GM23338 (cell line): ENCODE results near the gene EDDM13. TPM values are rescaled to one million over a fixed set of nuclear protein-coding genes. Genes with fewer than 3 reads are reported as not detected.
A peak's percentile ranks its signal among the peaks of the same experiment; 100 is the strongest.

Source experiments
- ATAC-seq: fragments of 200-7000 bp; cut with Tn5 transposase; 3 replicates; pipeline ENCODE4 v1.9.1; 2020
- DNase-seq: peaks from one replicate; pipeline ENCODE4 v3.0.0-alpha.2; 2015; ENCODE audit warnings: low spot score
- H2AFZ ChIP-seq: fragments of 200-600 bp; sonication (generic); 2 replicates; pipeline ENCODE4 v1.8.0; 2016; ENCODE audit warnings: antibody characterized with exemption, mild to moderate bottlenecking, moderate library complexity
- H3F3A ChIP-seq: fragments of 200-600 bp; sonication (generic); replicated peaks from 2 replicates; pipeline ENCODE4 v1.8.0; 2017; ENCODE audit warnings: antibody characterized with exemption, mixed run types, low read depth
- H3K27ac ChIP-seq: fragments of 200-600 bp; sonication (generic); 2 replicates; pipeline ENCODE4 v1.6.1; 2016; ENCODE audit warnings: low read depth
- H3K27me3 ChIP-seq: fragments of 200-600 bp; sonication (generic); 2 replicates; pipeline ENCODE4 v1.8.0; 2016; ENCODE audit warnings: mild to moderate bottlenecking, mixed run types, moderate library complexity; ENCODE audit not compliant: insufficient read depth
- H3K36me3 ChIP-seq: fragments of 200-600 bp; sonication (generic); 2 replicates; pipeline ENCODE4 v1.8.0; 2016; ENCODE audit warnings: mild to moderate bottlenecking; ENCODE audit not compliant: insufficient read depth
- H3K4me1 ChIP-seq: fragments of 200-600 bp; sonication (generic); 2 replicates; pipeline ENCODE4 v1.8.0; 2016; ENCODE audit warnings: mild to moderate bottlenecking, moderate library complexity; ENCODE audit not compliant: insufficient read depth
- H3K4me2 ChIP-seq: fragments of 200-600 bp; sonication (generic); 2 replicates; pipeline ENCODE4 v1.7.1; 2017; ENCODE audit warnings: mixed run types
- H3K4me3 ChIP-seq: fragments of 200-600 bp; sonication (generic); 2 replicates; pipeline ENCODE4 v1.6.1; 2016; ENCODE audit warnings: mixed run types
- H3K79me2 ChIP-seq: fragments of 200-600 bp; sonication (generic); replicated peaks from 2 replicates; pipeline ENCODE4 v1.8.0; 2017; ENCODE audit warnings: mild to moderate bottlenecking; ENCODE audit not compliant: insufficient read depth
- H3K9me2 ChIP-seq: fragments of 200-600 bp; sonication (generic); 2 replicates; pipeline ENCODE4 v1.8.0; 2017; ENCODE audit not compliant: insufficient read depth
- H4K20me1 ChIP-seq: fragments of 200-600 bp; sonication (generic); replicated peaks from 2 replicates; pipeline ENCODE4 v1.8.0; 2017; ENCODE audit warnings: mild to moderate bottlenecking; ENCODE audit not compliant: insufficient read depth
- H3K27ac Mint-ChIP-seq: 2 replicates; pipeline ENCODE4 v1.8.0; 2020; ENCODE audit warnings: inconsistent platforms, mild to moderate bottlenecking, moderate library complexity, mixed read lengths
- H3K27me3 Mint-ChIP-seq: 3 replicates; pipeline ENCODE4 v1.8.0; 2022; ENCODE audit warnings: low read depth, mild to moderate bottlenecking, moderate library complexity, mixed read lengths, inconsistent platforms; ENCODE audit not compliant: insufficient read depth, poor library complexity
- H3K36me3 Mint-ChIP-seq: 3 replicates; pipeline ENCODE4 v1.8.0; 2021; ENCODE audit warnings: low read depth, mild to moderate bottlenecking, inconsistent platforms, moderate library complexity, mixed read lengths
- H3K4me1 Mint-ChIP-seq: 3 replicates; pipeline ENCODE4 v1.8.0; 2020; ENCODE audit warnings: mild to moderate bottlenecking, inconsistent platforms, mixed read lengths
- H3K4me3 Mint-ChIP-seq: 3 replicates; pipeline ENCODE4 v1.8.0; 2021; ENCODE audit warnings: moderate library complexity, mild to moderate bottlenecking, inconsistent platforms, mixed read lengths
- H3K9me3 Mint-ChIP-seq: 3 replicates; pipeline ENCODE4 v1.8.0; 2020; ENCODE audit warnings: moderate library complexity, mild to moderate bottlenecking, inconsistent platforms, mixed read lengths
- CREB1 ChIP-seq: fragments of 250-450 bp; sonication (Bioruptor Pico); IDR thresholded peaks from 2 replicates; pipeline ENCODE4 v1.5.0; 2020; ENCODE audit warnings: low read depth, mild to moderate bottlenecking, moderate library complexity
- ETS1 ChIP-seq: IDR thresholded peaks from 2 replicates; pipeline ENCODE4 v1.6.1; 2016; ENCODE audit warnings: antibody characterized with exemption
- EZH2 ChIP-seq: fragments of 200-600 bp; sonication (generic); IDR thresholded peaks from one replicate; pipeline ENCODE4 v1.8.0; 2017; ENCODE audit warnings: antibody characterized with exemption, mild to moderate bottlenecking, low read depth; ENCODE audit not compliant: unreplicated experiment
- EZH2phosphoT487 ChIP-seq: fragments of 200-600 bp; sonication (generic); IDR thresholded peaks from one replicate; pipeline ENCODE4 v1.8.1; 2018; ENCODE audit warnings: antibody characterized with exemption; ENCODE audit not compliant: unreplicated experiment
- JUNB ChIP-seq: IDR thresholded peaks from one replicate; pipeline ENCODE4 v1.6.1; 2016; ENCODE audit warnings: antibody characterized with exemption; ENCODE audit not compliant: unreplicated experiment
- NANOG ChIP-seq: IDR thresholded peaks from 2 replicates; pipeline ENCODE4 v1.6.1; 2016; ENCODE audit warnings: antibody characterized with exemption, borderline replicate concordance
- POLR2AphosphoS5 ChIP-seq: IDR thresholded peaks from 2 replicates; pipeline ENCODE4 v1.6.1; 2016; ENCODE audit warnings: antibody characterized with exemption, low read depth
- STAT1 ChIP-seq: IDR thresholded peaks from one replicate; pipeline ENCODE4 v1.6.1; 2016; ENCODE audit warnings: antibody characterized with exemption; ENCODE audit not compliant: unreplicated experiment
- ZNF331 ChIP-seq: fragments of 250-450 bp; sonication (Bioruptor Pico); IDR thresholded peaks from 2 replicates; pipeline ENCODE4 v1.5.0; 2020; ENCODE audit warnings: low read depth, mild to moderate bottlenecking, moderate library complexity
- polyA plus RNA-seq: library from polyadenylated mRNA; unstranded; fragments of >200 nt; fragmentation: Nextera tagmentation; extraction: Ambion mirVana; gene quantifications from 2 replicates; pipeline ENCODE4 v1.2.1, GENCODE V29; 2016
- total RNA-seq: library from RNA; depleted of rRNA; stranded (reverse); fragments of >200 nt; shearing (Covaris generic); gene quantifications from 2 replicates; pipeline ENCODE4 v1.2.3, GENCODE V29; 2014
- TF ChIP-seq, protein P1 (sequence below): IDR thresholded peaks from one replicate; pipeline ENCODE4 v1.6.1; 2018; ENCODE audit warnings: antibody characterized with exemption; ENCODE audit not compliant: unreplicated experiment

EDDM13 gene
- total and polyA plus RNA-seq, 2 experiments from 2014 or later: 0.68 TPM; not detected in 1

GRCh38 chr19:56314381-56315076 is 42.0 kb downstream of the EDDM13 start, which contains the start of gene ZSCAN5A:
Gene ZSCAN5A, minus strand, starts transcription at chr19:56314839. Its CDS starts 89,793 bp downstream, at chr19:56225046.
- Mint-ChIP-seq H3K9me3 (peaks cover 3% of the 10 kb centered on the region), H3K4me1 (peaks cover 10% of the 10 kb centered on the region), H3K4me3 (peak within 1 kb of the TSS; percentile 92), H3K36me3 (peaks cover 13% of the 10 kb centered on the region), H3K27ac (peak within 1 kb of the TSS; percentile 99), H3K27me3 (peaks cover 7% of the 10 kb centered on the region)
- Histone ChIP-seq H3K4me3 (peak within 1 kb of the TSS; percentile 51), H2AFZ (peak within 1 kb of the TSS; percentile 70), H4K20me1 (no peaks in the 10 kb centered on the region), H3K27ac (peak within 1 kb of the TSS; percentile 33), H3K27me3 (no peaks in the 10 kb centered on the region), H3K36me3 (no peaks in the 10 kb centered on the region), H3K79me2 (no peaks in the 10 kb centered on the region), H3F3A (0 out of 2 replicates have a peak, but pooled peaks cover 2% of the 10 kb centered on the region), H3K4me2 (peak within 1 kb of the TSS; percentile 90), H3K9me2 (no peaks in the 10 kb centered on the region), H3K4me1 (no peaks in the 10 kb centered on the region)
- ATAC-seq (peak; percentile 84), DNase-seq (peak; percentile 94)
- TF ChIP-seq JUNB: no peak
- peak; percentile 93 for TF ChIP-seq ETS1
- no peak for TF ChIP-seq STAT1
- peak; percentile 62 for TF ChIP-seq POLR2AphosphoS5
- TF ChIP-seq CREB1 (CRISPR knock-in tag): peak; percentile 96

DNA sequence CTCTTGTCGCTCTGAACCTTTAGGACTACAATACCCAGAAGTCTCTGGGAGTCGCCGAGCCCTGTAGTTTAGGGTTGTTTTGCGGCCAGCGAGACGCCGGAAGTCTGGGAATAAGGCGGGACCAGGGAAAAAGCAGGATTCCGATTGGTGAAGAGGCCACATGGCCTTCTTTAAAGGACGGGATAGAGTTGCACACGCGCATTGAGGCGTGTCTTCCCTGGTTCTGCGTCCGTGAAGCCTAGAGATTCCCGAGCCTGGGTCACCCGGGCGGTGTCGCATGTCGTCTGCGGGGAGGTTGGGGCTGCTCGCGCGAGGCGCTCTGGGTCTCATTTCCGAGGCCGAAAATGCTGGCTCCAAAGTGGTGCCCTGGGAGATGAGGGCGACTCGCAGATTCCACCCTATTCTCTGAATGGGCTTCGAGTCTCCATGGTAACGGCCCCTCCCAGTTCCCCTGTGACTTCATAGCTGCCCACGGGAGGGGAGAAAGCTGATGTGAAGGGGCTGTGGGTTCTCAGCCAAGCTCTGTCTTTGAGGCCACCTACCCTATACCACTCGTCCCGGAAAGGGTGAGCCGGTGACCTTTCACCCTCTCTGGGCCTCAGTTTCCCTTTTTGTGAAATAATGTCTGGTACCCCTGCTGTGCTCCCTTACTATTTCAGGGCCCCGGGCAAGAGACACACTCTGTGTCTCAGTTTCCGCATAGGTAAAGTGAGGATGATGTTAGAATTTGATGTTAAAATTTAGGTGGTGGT is 42.7 kb downstream of the EDDM13 start:
- H3K9me3 Mint-ChIP-seq: no peaks in the 10 kb centered on the region; the same call in 2 of the 3 replicates
- H3K4me1 Mint-ChIP-seq: peaks cover 10% of the 10 kb centered on the region
- H3K79me2 ChIP-seq: no peaks in the 10 kb centered on the region
- no peaks in the 10 kb centered on the region for H4K20me1 ChIP-seq
- H3F3A ChIP-seq: 0 out of 2 replicates have a peak, but pooled peaks cover 2% of the 10 kb centered on the region
- peaks cover 6% of the 10 kb centered on the region; the same call in 2 of the 3 replicates for H3K36me3 Mint-ChIP-seq
- peak overlapping the region; percentile 70; the same call in 1 of the 2 replicates for H2AFZ ChIP-seq
- H3K9me2 ChIP-seq: no peaks in the 10 kb centered on the region
- H3K4me1 ChIP-seq: no peaks in the 10 kb centered on the region
- ATAC-seq: peak; percentile 93
- peak; percentile 98 for DNase-seq
- H3K27ac ChIP-seq: peak overlapping the region; percentile 33; the same call in 1 of the 2 replicates
- H3K27ac Mint-ChIP-seq: peak overlapping the region; percentile 99
- H3K36me3 ChIP-seq: no peaks in the 10 kb centered on the region
- peak overlapping the region; percentile 51 for H3K4me3 ChIP-seq
- H3K27me3 Mint-ChIP-seq: peaks cover 6% of the 10 kb centered on the region
- peak overlapping the region; percentile 90 for H3K4me2 ChIP-seq
- H3K4me3 Mint-ChIP-seq: peak overlapping the region; percentile 92
- no peaks in the 10 kb centered on the region for H3K27me3 ChIP-seq
- peak; percentile 69 for TF ChIP-seq ETS1
- no peak for TF ChIP-seq JUNB
- TF ChIP-seq POLR2AphosphoS5: peak; percentile 59; the same call in 1 of the 2 replicates
- peak; percentile 25; the same call in 1 of the 2 replicates for TF ChIP-seq CREB1 (CRISPR knock-in tag)
- no peak for TF ChIP-seq STAT1
- TF ChIP-seq, protein P1, sequence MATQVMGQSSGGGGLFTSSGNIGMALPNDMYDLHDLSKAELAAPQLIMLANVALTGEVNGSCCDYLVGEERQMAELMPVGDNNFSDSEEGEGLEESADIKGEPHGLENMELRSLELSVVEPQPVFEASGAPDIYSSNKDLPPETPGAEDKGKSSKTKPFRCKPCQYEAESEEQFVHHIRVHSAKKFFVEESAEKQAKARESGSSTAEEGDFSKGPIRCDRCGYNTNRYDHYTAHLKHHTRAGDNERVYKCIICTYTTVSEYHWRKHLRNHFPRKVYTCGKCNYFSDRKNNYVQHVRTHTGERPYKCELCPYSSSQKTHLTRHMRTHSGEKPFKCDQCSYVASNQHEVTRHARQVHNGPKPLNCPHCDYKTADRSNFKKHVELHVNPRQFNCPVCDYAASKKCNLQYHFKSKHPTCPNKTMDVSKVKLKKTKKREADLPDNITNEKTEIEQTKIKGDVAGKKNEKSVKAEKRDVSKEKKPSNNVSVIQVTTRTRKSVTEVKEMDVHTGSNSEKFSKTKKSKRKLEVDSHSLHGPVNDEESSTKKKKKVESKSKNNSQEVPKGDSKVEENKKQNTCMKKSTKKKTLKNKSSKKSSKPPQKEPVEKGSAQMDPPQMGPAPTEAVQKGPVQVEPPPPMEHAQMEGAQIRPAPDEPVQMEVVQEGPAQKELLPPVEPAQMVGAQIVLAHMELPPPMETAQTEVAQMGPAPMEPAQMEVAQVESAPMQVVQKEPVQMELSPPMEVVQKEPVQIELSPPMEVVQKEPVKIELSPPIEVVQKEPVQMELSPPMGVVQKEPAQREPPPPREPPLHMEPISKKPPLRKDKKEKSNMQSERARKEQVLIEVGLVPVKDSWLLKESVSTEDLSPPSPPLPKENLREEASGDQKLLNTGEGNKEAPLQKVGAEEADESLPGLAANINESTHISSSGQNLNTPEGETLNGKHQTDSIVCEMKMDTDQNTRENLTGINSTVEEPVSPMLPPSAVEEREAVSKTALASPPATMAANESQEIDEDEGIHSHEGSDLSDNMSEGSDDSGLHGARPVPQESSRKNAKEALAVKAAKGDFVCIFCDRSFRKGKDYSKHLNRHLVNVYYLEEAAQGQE: no peak
- TF ChIP-seq EZH2: no peak
- no peak for TF ChIP-seq EZH2phosphoT487
- no peak for TF ChIP-seq NANOG
- no peak for TF ChIP-seq ZNF331
